IPS-20b (cell line): ENCODE measurements around the gene ISCU.
"Not testable (repeated sequence)": the region's sequence is repeated elsewhere in the genome, so short reads cannot be mapped to it uniquely, and the experiment has no call there.

Experiments used
- H3K27ac ChIP-seq: one replicate; pipeline ENCODE4 v1.5.1; 2013; ENCODE audit warnings: low read length
- H3K27me3 ChIP-seq: 2 replicates; pipeline ENCODE4 v1.6.1; 2013; ENCODE audit warnings: mild to moderate bottlenecking, low read length, inconsistent platforms; ENCODE audit not compliant: insufficient read depth
- H3K36me3 ChIP-seq: 2 replicates; pipeline ENCODE4 v1.6.1; 2013; ENCODE audit warnings: low read depth, mild to moderate bottlenecking, inconsistent platforms, low read length, moderate library complexity; ENCODE audit not compliant: insufficient read depth
- H3K4me1 ChIP-seq: 2 replicates; pipeline ENCODE4 v1.6.1; 2013; ENCODE audit warnings: mild to moderate bottlenecking, control low read depth, inconsistent platforms, low read length, moderate library complexity; ENCODE audit not compliant: insufficient read depth
- H3K4me3 ChIP-seq: 2 replicates; pipeline ENCODE4 v1.5.1; 2013; ENCODE audit warnings: mild to moderate bottlenecking, low read length, inconsistent platforms
- H3K9ac ChIP-seq: 2 replicates; pipeline ENCODE4 v1.6.1; 2013; ENCODE audit warnings: low read depth, mild to moderate bottlenecking, inconsistent platforms, low read length, moderate library complexity
- H3K9me3 ChIP-seq: 2 replicates; pipeline ENCODE4 v1.6.1; 2013; ENCODE audit warnings: mild to moderate bottlenecking, low read depth, low read length, inconsistent platforms; ENCODE audit not compliant: insufficient read depth

The ISCU gene

DNA sequence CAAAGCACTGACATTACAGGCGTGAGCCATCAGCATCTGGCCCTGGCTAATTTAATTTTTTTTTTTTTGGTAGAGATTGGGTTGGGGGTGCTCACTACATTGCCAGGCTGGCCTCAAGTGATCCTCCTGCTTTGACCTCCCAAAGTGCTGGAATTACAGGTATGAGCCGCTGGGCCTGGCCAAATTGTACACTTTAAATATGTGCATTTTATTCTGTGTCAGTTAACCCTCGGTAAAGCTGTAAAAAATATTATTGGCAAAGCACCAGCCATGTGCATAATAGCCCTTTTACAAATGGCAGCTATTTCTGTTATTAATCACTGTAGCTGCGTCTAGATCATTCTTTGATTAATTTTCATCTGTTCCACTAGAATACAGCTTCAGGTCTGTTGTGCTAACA, 23.5 kb downstream of the ISCU start:
- no peak overlapping the region for H3K27ac ChIP-seq
- H3K27me3 ChIP-seq, result no peaks in the 10 kb centered on the region
- H3K4me1 ChIP-seq, result peaks cover 7% of the 10 kb centered on the region; the same call in 1 of the 2 replicates
- H3K4me3 ChIP-seq, result no peak overlapping the region
- H3K9me3 ChIP-seq, result no peaks in the 10 kb centered on the region
- no peak overlapping the region for H3K9ac ChIP-seq
- H3K36me3 ChIP-seq, result no peaks in the 10 kb centered on the region

DNA sequence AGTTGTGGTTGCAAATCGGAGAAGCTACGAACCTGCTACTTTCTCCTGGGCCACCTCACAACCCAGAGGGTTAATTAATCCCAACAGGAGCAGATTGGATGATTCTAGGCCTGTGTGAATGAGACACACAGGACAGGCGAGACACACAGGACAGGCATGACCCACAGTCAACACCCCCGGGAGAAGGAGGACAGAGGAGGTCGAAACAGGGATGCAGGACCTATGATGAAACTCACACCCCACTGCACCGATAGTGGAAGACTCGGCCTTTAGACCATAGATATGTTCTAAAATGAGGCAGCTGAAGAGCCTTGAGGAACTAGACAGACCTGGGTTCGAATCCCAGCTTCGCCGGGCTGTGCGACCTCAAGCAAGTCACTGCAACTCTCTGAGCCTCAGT, 23.9 kb downstream of the ISCU start:
- peaks cover 7% of the 10 kb centered on the region; the same call in 1 of the 2 replicates for H3K4me1 ChIP-seq
- no peak overlapping the region for H3K27ac ChIP-seq
- H3K9me3 ChIP-seq, result no peaks in the 10 kb centered on the region
- no peak overlapping the region for H3K4me3 ChIP-seq
- no peaks in the 10 kb centered on the region for H3K36me3 ChIP-seq
- no peak overlapping the region for H3K9ac ChIP-seq
- no peaks in the 10 kb centered on the region for H3K27me3 ChIP-seq

DNA sequence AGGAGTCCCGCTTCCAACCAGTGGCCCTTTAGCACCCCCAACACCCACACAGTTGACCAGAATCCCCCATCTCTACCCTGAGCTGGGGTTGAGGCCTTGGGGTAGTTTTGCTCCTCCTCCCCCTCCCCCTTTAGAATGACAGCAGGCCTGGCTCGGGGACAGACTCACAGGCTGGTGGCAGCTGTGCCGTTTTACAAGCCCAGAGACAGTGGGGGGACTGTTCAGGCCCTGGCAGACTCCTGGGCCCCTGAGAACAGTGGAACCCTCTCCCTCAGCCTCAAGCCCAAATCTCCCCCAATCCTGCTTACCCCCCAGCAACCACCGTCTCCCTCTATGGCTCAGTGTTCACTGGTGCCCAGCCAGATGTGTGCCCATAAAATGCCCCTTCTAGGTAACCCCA, 25.4 kb downstream of the ISCU start:
- Histone ChIP-seq H3K36me3 (no peaks in the 10 kb centered on the region), H3K27me3 (no peaks in the 10 kb centered on the region), H3K27ac (no peak overlapping the region), H3K9ac (no peak overlapping the region), H3K9me3 (no peaks in the 10 kb centered on the region), H3K4me1 (peaks cover 7% of the 10 kb centered on the region; the same call in 1 of the 2 replicates), H3K4me3 (no peak overlapping the region)

DNA sequence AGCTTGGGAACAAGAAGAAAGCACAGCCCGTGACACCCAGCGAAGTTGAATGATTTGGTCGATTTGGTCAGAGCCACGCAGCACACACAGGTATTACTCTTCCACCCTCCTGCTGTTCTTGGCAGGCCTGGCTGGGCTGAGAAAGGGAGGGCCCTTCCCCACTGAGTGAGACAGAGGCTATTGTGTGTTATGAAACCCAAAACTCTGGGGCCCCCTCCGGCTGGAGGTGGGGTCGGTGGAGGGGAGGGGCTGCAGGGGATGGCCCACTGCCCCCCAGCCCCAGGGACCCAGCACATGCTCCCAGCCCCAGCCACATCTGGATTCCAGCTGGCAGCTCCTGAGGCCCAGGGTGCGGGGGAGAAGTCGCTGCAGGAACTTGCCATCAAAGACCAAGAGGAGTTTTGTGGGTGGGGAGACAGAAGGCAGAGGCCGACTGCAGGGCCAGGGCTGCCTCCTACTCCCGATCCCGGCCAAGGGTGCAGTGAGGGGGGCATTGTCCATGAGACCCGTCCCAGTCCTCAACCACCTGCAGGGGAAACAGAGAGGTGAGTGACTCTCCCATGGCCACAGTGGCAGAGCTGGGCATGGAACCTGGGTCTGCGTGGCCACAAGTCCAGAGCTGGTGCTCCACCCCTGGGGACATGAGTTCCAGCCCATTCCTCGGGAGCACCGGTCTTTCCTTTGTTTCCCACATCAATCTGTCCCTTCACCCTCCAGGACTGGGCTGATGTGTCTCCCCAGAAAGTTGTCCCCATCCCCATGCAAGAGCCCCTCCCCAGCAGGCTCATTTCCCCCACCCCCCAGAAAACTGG, 26.8 kb downstream of the ISCU start:
- H3K4me3 ChIP-seq, result no peak overlapping the region
- H3K4me1 ChIP-seq, result peaks cover 7% of the 10 kb centered on the region; the same call in 1 of the 2 replicates
- H3K27ac ChIP-seq, result no peak overlapping the region
- no peaks in the 10 kb centered on the region for H3K9me3 ChIP-seq
- H3K27me3 ChIP-seq, result no peaks in the 10 kb centered on the region
- H3K36me3 ChIP-seq, result no peaks in the 10 kb centered on the region
- no peak overlapping the region; the same call in 1 of the 2 replicates for H3K9ac ChIP-seq

DNA sequence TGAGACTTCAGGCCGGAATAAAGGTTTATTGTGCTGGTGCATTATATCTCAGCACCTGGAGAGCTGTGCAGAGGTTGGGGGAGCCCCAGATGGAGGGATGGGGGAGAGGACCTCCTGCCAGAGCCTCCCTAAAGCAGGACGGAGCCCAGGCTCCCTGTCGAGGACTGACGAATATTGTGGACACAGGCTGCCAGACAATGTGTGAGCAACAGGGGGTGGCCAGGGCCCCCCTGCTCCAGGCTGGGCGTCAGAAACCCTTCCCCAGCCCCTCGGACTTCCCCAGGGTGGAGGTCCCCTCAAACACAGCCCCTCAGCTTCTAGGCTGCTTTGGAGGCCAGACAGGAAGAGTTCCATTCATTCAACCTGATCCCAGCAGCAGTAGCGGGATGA, 27.4 kb downstream of the ISCU start:
- Histone ChIP-seq H3K36me3 (no peaks in the 10 kb centered on the region), H3K4me1 (peaks cover 7% of the 10 kb centered on the region; the same call in 1 of the 2 replicates), H3K27ac (no peak overlapping the region), H3K4me3 (no peak overlapping the region), H3K9me3 (no peaks in the 10 kb centered on the region), H3K9ac (no peak overlapping the region; the same call in 1 of the 2 replicates), H3K27me3 (no peaks in the 10 kb centered on the region)

DNA sequence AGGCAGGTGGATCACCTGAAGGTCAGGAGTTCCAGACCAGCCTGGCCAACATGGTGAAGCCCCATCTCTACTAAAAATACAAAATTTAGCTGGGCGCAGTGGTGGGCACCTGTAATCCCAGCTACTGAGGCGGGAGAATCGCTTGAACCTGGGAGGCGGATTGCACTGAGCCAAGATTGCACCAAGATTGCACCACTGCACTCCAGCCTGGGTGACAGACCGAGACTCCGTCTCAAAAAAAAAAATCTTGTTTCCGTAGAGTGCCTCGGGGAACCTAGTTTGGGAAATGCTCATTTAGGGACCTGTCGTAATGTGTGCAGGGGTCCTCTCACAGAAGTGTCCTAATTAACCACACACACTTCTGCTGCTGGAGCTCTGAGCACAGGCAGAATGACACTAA, 28.1 kb downstream of the ISCU start:
- H3K27me3 ChIP-seq, H3K4me3 ChIP-seq, H3K9ac ChIP-seq, H3K4me1 ChIP-seq, H3K9me3 ChIP-seq, H3K27ac ChIP-seq, H3K36me3 ChIP-seq: not testable (repeated sequence)

DNA sequence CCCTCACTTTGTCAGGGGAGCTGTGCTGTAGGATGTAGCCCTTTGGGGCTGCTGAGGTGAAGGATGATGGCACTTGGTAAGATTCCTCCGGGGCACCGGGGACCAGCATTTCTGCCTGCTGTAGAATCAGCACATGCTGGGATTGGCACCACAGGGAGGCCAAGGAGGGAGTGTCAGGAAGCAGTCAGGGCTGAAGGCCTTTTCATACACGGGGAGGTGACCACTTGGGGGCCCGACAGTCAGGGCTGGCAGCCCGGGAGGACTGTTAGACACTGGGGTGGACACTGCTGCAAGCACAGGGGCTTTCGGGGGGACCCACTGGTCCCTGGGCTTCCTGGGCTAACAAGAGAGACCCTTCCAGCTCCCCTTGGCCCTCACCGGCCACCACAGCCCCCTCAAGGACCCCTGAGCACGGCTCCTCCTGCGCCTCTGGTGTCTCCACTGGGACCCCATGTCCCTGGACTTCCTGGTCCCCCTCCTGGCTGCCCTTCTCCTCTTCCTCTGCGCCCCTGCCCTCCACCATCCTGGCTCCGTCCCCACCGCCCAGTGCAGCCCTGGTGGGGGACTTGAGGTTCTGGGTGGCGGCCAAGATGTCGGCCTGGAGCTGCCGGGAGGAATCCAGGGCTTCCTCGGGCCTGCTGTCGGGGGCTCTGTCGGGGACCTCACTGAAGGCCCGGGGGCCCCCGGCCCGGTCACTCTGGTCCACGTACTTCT, 29.0 kb downstream of the ISCU start:
- H3K27me3 ChIP-seq, result no peaks in the 10 kb centered on the region
- H3K9me3 ChIP-seq, result no peaks in the 10 kb centered on the region
- H3K4me3 ChIP-seq, result no peak overlapping the region
- H3K36me3 ChIP-seq, result no peaks in the 10 kb centered on the region
- no peak overlapping the region for H3K9ac ChIP-seq
- peaks cover 7% of the 10 kb centered on the region; the same call in 1 of the 2 replicates for H3K4me1 ChIP-seq
- H3K27ac ChIP-seq, result no peak overlapping the region

DNA sequence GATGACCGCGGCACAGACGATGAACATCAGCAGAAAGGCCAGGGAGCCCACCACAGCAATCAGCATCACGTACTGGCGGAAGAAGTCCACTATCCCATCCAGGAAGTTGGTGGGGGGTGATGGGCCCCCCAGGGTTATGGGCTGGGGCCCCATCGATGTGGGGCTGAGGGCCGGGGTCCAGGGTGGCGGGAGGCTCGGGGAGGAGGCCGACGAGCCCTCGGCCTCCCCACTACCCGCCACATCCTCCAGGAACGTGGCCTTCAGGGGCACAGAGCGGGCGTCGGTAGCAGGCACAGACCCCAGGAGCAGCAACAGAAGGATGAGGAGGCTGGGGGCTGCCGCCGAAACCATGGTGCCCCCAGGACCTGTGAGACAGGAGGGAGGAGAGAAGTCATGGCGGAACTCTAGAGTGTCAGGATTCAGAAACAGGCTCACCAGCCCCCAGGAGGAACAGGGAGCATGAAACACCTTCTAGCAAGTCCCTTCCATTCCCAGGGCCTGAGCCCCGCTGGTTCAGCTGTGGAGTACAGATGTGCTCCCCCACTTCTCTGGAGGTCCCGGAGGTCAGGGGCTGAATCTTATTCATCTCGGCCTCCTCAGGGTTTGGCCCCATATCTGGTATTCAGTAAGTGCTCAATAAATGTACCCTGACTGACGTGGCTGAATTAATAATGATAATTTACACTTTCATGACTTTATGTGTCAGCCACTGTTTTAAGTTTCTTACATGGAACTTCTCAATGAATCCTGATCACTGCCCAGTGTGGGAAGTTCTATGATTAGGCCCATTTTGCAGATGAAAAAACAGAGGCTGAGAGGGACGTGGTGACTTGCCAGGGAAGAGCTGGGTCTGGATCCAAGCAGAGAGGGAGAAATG, 29.9 kb downstream of the ISCU start:
- Histone ChIP-seq H3K27me3 (no peaks in the 10 kb centered on the region), H3K4me3 (no peak overlapping the region), H3K27ac (no peak overlapping the region), H3K4me1 (peaks cover 7% of the 10 kb centered on the region; the same call in 1 of the 2 replicates), H3K9me3 (no peaks in the 10 kb centered on the region), H3K9ac (no peak overlapping the region), H3K36me3 (no peaks in the 10 kb centered on the region)

DNA sequence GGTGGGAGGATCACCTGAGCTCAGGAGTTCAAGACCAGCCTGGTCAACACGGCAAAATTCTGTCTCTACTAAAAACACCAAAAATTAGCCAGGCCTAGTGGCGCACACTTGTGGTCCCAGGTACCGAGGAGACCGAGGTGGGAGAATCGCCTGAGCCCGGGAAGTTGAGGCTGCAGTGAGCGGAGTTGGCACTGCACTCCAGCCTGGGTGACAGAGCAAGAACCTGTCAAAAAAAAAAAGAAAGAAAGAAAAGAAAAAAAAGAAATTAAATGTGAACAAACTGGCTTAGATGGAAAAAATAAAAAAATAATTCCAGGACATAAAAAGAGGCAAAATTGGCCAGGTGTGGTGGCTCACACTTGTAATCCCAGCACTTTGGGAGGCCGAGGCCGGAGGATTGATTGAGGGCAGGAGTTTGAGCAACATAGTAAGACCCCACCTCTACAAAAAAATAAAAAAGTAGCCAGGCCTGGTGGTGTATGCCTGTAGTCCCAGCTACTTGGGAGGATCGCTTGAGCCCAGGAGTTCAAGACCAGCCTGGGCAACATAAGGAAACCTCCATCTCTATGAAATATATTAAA, 32.0 kb downstream of the ISCU start:
- Histone ChIP-seq H3K4me1 (peaks cover 3% of the 10 kb centered on the region; the same call in 1 of the 2 replicates), H3K4me3 (no peak overlapping the region), H3K36me3 (no peaks in the 10 kb centered on the region), H3K27me3 (no peaks in the 10 kb centered on the region), H3K27ac (no peak overlapping the region), H3K9ac (no peak overlapping the region), H3K9me3 (no peaks in the 10 kb centered on the region)

DNA sequence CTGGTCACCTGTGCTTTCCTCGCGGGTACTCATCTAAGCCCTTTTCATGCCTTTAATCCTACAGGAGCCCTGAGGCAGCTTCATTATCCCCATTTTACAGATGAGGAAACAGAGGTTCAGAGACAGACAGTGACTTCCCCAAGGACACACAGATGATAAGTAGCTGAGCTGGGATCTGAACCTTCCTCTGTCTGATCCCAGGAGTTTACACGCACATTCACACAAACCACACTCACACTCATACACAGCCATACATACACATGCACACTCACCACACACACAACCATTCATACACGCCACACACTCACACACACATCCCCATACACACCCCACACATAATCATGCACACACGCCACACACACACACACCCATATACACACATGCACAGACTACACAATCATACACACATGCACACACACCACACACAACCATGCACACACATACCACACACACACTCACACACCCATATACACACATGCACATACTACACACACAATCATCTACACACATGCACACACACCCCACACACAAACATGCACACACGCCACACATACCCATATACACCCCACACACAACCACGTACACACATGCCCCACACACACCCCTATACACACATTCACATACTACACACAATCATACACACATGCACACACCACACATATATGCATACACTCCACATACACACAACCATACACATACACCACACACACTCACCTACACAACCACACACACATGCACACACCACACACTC, 32.7 kb downstream of the ISCU start:
- no peaks in the 10 kb centered on the region for H3K9me3 ChIP-seq
- H3K4me3 ChIP-seq, result no peak overlapping the region
- H3K27me3 ChIP-seq, result no peaks in the 10 kb centered on the region
- H3K27ac ChIP-seq, result no peak overlapping the region
- H3K9ac ChIP-seq, result no peak overlapping the region
- H3K4me1 ChIP-seq, result no peaks in the 10 kb centered on the region
- H3K36me3 ChIP-seq, result no peaks in the 10 kb centered on the region
